Mucosa of stomach (tissue), 1 donor: ENCODE data around the gene APLNR.

ENCODE experiments used
- H3K27me3 ChIP-seq: one replicate; pipeline ENCODE4 v1.7.0; 2013; ENCODE audit warnings: mild to moderate bottlenecking, low read length; ENCODE audit not compliant: control insufficient read depth, insufficient read depth
- H3K36me3 ChIP-seq: one replicate; pipeline ENCODE4 v1.7.0; 2013; ENCODE audit warnings: low read length; ENCODE audit not compliant: control insufficient read depth, insufficient read depth
- H3K4me1 ChIP-seq: one replicate; pipeline ENCODE4 v1.7.0; 2013; ENCODE audit warnings: mild to moderate bottlenecking, low read length; ENCODE audit not compliant: control insufficient read depth, insufficient read depth
- H3K4me3 ChIP-seq: one replicate; pipeline ENCODE4 v1.7.0; 2013; ENCODE audit warnings: low read length
- H3K9ac ChIP-seq: one replicate; pipeline ENCODE4 v1.7.0; 2013; ENCODE audit warnings: mild to moderate bottlenecking, low read length, moderate library complexity
- H3K9me3 ChIP-seq: one replicate; pipeline ENCODE4 v1.7.0; 2013; ENCODE audit warnings: mild to moderate bottlenecking, low read length, moderate library complexity; ENCODE audit not compliant: control insufficient read depth
- donor health status: Pancreatic carcinoma.

Gene APLNR

DNA sequence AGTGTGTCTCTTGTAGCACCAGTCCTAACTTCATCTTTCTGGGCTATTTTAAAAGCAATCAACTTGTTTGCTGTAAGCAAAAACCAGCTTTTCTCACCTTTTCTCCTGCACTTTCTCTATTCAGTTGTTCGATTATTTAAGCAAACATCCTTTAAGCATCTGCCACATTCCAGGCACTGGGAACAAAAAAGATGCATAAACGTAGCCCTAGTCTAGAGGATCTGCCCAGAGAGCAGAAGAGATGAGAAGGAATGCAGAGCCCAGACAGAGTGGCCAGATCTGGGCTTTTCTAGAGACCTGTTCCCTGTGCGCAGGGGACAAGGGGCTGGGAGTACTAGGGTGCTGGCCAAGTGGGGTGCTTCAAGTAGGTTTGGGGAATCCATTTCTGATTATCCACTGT lies 8.4 kb downstream of the APLNR start:
- H3K9me3 ChIP-seq, result no peaks in the 10 kb centered on the region
- no peak overlapping the region for H3K4me3 ChIP-seq
- H3K4me1 ChIP-seq, result no peaks in the 10 kb centered on the region
- no peaks in the 10 kb centered on the region for H3K36me3 ChIP-seq
- peaks cover 12% of the 10 kb centered on the region for H3K27me3 ChIP-seq
- H3K9ac ChIP-seq, result no peak overlapping the region

DNA sequence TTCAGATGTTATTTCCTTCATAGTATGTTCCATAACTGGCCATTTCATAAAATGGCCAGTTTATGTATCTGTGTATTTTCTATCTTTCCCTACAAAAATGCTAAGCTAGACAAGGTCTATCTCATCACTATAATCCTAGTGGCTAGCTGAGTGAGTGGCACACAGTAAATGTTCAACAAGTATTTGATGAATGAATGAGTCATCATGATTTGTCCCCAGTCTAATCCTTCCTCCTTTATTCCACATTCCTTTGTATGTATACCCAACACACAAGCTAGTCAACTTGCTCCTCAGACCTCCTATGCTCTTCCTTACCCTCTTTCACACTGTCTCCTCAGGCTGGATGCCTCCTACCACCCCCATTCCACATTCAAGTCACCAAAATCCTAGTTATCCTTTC lies 12.5 kb downstream of the APLNR start:
- H3K9me3 ChIP-seq, result no peaks in the 10 kb centered on the region
- no peak overlapping the region for H3K4me3 ChIP-seq
- H3K36me3 ChIP-seq, result no peaks in the 10 kb centered on the region
- H3K4me1 ChIP-seq, result no peaks in the 10 kb centered on the region
- H3K9ac ChIP-seq, result no peak overlapping the region
- no peaks in the 10 kb centered on the region for H3K27me3 ChIP-seq

GRCh38 chr11:57224128-57224527 lies 12.9 kb downstream of the APLNR start:
- H3K9me3 ChIP-seq, result no peaks in the 10 kb centered on the region
- H3K4me1 ChIP-seq, result no peaks in the 10 kb centered on the region
- H3K9ac ChIP-seq, result no peak overlapping the region
- no peaks in the 10 kb centered on the region for H3K27me3 ChIP-seq
- no peaks in the 10 kb centered on the region for H3K36me3 ChIP-seq
- no peak overlapping the region for H3K4me3 ChIP-seq

- H3K9ac ChIP-seq, result no peak overlapping the region
- H3K36me3 ChIP-seq, result no peaks in the 10 kb centered on the region
- no peak overlapping the region for H3K4me3 ChIP-seq
- no peaks in the 10 kb centered on the region for H3K4me1 ChIP-seq
- no peaks in the 10 kb centered on the region for H3K27me3 ChIP-seq
- H3K9me3 ChIP-seq, result no peaks in the 10 kb centered on the region
These were observed 13.4 kb downstream of the APLNR start for GRCh38 chr11:57223601-57224000.

GRCh38 chr11:57222239-57222638 lies 14.8 kb downstream of the APLNR start:
- Histone ChIP-seq H3K9ac (no peak overlapping the region), H3K4me1 (no peaks in the 10 kb centered on the region), H3K9me3 (no peaks in the 10 kb centered on the region), H3K27me3 (no peaks in the 10 kb centered on the region), H3K36me3 (no peaks in the 10 kb centered on the region), H3K4me3 (no peak overlapping the region)

GRCh38 chr11:57219021-57219627 lies 17.9 kb downstream of the APLNR start:
- no peaks in the 10 kb centered on the region for H3K4me1 ChIP-seq
- H3K27me3 ChIP-seq, result no peaks in the 10 kb centered on the region
- no peak overlapping the region for H3K4me3 ChIP-seq
- H3K36me3 ChIP-seq, result no peaks in the 10 kb centered on the region
- H3K9ac ChIP-seq, result no peak overlapping the region
- no peaks in the 10 kb centered on the region for H3K9me3 ChIP-seq

GRCh38 chr11:57217053-57217452 lies 20.0 kb downstream of the APLNR start:
- H3K4me1 ChIP-seq, result peaks cover 8% of the 10 kb centered on the region
- H3K36me3 ChIP-seq, result no peaks in the 10 kb centered on the region

GRCh38 chr11:57216463-57216862 lies 20.6 kb downstream of the APLNR start:
- H3K4me3 ChIP-seq, result no peak overlapping the region
- H3K27me3 ChIP-seq, result no peaks in the 10 kb centered on the region
- H3K36me3 ChIP-seq, result no peaks in the 10 kb centered on the region
- H3K4me1 ChIP-seq, result peaks cover 8% of the 10 kb centered on the region
- H3K9ac ChIP-seq, result no peak overlapping the region
- H3K9me3 ChIP-seq, result no peaks in the 10 kb centered on the region

More at GRCh38 chr11:57217053-57217452, 20.0 kb downstream of the APLNR start:
- H3K27me3 ChIP-seq, result no peaks in the 10 kb centered on the region
- H3K9ac ChIP-seq, result no peak overlapping the region
- no peak overlapping the region for H3K4me3 ChIP-seq
- no peaks in the 10 kb centered on the region for H3K9me3 ChIP-seq

GRCh38 chr11:57214494-57214893 lies 22.6 kb downstream of the APLNR start:
- no peaks in the 10 kb centered on the region for H3K36me3 ChIP-seq
- H3K4me3 ChIP-seq, result no peak overlapping the region
- H3K9me3 ChIP-seq, result no peaks in the 10 kb centered on the region
- H3K27me3 ChIP-seq, result no peaks in the 10 kb centered on the region
- H3K9ac ChIP-seq, result no peak overlapping the region
- peaks cover 8% of the 10 kb centered on the region for H3K4me1 ChIP-seq

- Histone ChIP-seq H3K4me1 (peaks cover 8% of the 10 kb centered on the region), H3K27me3 (no peaks in the 10 kb centered on the region), H3K4me3 (no peak overlapping the region), H3K9ac (no peak overlapping the region), H3K9me3 (no peaks in the 10 kb centered on the region), H3K36me3 (no peaks in the 10 kb centered on the region)
These were observed 23.0 kb downstream of the APLNR start for GRCh38 chr11:57214098-57214417.

GRCh38 chr11:57213342-57214097 lies 23.5 kb downstream of the APLNR start:
- no peaks in the 10 kb centered on the region for H3K27me3 ChIP-seq
- no peak overlapping the region for H3K4me3 ChIP-seq
- no peaks in the 10 kb centered on the region for H3K9me3 ChIP-seq
- H3K9ac ChIP-seq, result no peak overlapping the region
- no peaks in the 10 kb centered on the region for H3K36me3 ChIP-seq
- peaks cover 8% of the 10 kb centered on the region for H3K4me1 ChIP-seq

- H3K4me3 ChIP-seq, result no peak overlapping the region
- no peak overlapping the region for H3K9ac ChIP-seq
- peaks cover 8% of the 10 kb centered on the region for H3K4me1 ChIP-seq
- no peaks in the 10 kb centered on the region for H3K36me3 ChIP-seq
- H3K9me3 ChIP-seq, result no peaks in the 10 kb centered on the region
- no peaks in the 10 kb centered on the region for H3K27me3 ChIP-seq
These were observed 26.3 kb downstream of the APLNR start for GRCh38 chr11:57210781-57211180.
